NCI-H446 treated with DMSO at 0.1 percent for 48 hours (cell line): ENCODE measurements around the gene PPA1.
"Not testable (repeated sequence)": the region's sequence is repeated elsewhere in the genome, so short reads cannot be mapped to it uniquely, and the experiment has no call there.

Experiments used
- DNase-seq: peaks from one replicate; lab custom pipeline; 2025; lab: John Stamatoyannopoulos, UW

The PPA1 gene

DNA sequence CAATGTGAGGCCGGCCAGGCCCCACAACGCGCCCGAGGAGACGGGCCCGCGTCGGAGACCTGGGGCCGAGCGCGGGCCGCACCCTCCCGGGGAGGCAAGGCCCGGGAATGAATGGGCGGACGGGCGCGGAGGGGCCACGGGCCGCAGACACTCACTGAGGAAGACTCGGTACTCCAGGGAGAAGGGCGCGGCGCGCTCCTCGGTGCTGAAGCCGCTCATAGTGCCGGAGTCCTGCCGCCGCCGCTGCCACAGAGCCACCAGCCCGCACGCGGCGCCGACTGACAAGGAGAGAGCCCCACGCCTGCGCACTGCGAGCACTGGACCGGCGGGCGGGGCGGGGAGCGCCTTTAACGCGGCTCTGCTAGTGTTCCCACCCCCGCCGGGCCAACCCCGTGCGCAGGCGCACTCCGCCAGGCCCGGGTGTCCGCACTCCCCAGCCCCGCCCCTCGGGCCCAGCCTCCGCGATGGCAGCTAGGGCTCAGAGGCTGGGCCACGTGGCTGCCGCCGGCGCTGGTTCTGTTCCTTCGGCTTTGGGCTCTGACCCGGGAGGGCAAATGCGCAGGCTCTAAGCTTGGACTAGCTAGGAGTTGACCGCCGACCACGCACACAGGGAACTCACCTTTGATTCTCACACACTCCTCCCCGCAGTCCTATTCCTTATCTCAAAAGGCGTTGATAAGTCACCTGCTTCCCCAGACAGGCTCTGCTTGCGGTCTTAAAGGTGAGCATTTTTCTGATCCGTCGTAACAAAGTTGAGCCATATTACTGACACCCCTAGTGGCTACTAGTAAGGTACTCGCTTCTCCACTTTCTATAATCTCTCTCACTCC is at the start of gene PPA1:
TSS of gene PPA1 (minus strand) at position 321 of the 830 bp plus-strand sequence. CDS start at position 219, 102 bp downstream.
- DNase-seq, result peak; percentile 82

DNA sequence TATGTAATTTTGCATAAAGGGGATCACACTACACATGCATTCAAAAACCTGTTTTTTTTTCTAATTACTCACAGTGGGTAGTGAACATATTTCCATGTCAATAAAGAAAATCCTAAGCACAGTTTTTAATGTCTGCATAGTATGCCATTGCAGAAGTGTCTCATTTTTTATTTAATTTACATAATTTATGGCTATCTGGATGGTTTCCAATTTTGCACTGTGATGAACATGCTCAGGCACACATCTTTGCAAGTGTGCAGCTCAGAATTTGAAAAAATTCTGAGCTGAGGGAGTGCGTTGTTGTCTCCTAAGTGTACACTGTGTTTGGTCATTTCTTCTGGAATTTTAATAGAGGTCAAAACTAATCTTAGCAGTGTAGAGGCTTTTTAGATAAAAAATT is 48.4 kb upstream of the PPA1 start:
- no peak for DNase-seq

DNA sequence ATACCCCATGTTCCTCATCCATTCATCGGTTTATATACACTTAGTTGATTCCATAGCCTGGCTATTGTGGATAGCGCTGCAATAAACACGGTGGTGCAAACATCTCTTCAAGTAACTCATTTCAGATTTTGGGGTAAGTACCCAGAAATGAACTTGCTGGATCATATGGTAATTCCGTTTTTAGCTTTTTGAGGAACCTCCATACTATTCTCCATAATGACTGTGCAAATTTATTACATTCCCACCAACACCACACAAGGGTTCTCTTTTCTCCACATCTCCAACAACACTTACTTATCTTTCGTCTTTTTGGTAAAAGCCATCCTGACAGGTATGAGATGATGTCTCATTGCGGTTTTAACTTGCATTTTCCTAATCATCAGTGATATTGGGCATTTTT is 46.9 kb upstream of the PPA1 start:
- no peak for DNase-seq

DNA sequence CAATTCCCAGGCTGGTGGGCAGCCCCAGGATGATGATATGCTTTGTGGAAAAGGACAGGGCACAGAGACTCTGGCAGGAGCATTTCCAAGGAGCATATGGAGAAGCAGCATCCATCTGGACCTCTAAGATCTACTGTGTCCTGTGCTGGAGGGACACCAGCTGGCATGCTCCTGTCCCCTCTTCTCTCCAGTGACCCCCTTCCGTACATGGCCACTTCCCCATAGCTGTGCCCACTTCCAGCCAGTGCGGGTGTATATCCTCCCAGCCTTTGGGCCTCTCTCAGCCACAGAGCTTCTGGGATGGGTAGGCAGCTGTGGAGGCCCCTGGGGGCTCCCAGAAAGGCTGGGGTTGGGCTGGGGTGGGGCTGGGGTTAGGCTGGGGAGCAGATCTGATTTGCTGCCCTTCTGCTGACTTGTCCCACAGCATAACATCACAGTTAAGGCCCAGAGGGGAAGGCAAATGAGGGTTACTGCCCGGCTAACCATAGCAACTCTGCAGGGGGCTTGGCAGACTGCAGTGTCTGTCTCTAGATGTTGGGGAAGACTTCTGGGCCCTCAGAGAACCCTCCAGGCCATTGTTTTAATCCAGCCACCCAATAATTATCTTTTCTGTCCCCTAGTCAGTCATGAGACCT is 44.3 kb upstream of the PPA1 start:
- no peak for DNase-seq

DNA sequence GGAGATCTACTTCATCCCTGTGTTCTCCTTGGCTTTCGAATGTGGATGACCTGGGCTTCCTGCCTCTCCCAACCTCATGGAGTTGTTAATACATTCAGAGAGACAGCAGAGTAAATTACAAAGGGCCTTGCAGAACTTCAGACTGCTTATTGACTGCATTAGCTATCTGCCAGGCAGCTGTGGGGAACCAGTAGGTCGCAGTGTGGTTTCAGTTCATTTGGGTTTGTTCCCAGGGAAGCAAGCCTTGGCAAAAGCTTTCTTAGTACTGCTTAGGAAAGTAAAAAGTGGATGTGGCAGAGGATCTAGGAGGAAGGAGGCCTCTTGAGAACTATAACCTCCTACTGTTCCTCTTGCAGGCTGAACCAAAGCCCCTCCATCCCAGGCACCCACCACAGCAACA is 41.4 kb upstream of the PPA1 start:
- no peak for DNase-seq

DNA sequence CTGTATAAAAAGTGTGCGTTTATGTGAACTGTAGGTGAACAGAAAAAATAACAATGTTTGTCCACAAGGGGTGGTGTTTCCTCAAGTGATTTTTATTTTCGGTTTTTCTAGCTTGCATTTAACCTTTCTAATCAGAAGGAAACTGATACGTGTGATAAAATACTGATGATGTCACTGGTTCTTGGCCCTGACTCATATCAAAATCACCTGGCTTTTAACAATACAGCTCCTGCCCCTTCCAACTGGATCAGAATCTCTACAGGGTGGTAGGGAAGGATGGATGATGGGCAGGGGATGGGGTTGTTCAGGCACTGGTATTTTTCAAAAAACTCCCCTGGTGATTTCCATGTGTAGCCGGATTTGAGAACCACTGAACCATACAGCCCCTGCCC is 39.7 kb upstream of the PPA1 start:
- no peak for DNase-seq

DNA sequence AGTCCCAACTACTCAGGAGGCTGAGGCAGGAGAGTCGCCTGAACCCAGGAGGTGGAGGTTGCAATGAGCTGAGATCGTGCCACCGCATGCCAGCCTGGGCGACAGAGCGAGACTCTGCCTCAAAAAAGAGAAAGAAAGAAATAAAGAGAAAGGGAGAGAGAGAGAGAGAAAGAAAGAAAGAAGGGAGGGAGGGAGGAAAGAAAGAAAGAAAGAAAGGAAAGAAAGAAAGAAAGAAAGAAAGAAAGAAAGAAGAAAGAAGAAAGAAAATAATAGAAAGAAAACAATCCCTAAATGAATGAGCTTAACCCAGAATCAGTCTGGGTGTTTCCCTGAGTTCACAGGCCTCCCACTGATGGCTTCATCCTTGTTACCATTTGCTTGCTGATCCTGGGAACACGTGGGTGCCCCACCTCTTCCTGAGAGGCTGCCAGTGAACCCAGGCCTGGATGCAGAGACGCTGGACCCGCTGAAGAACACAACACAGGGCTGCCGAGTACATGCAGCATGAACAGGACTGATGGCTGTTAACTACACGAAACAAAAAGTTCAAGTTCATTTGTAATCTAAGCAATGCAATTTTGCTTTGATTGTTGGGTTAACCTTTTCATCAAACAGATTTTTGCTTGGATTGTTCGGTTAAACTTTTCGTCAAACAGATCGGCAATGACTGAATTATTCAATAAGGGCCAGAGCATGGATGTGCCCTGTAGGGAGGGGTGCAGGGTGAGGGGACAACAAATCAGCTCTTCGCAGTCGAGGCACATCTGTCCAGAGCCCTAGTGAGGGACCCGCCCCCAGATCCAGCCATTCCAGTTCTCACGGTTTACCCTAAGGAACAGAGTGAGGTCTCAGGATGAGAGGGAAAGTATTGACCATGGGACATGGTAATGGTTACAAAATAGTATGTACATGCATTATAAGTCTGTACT is 39.0 kb upstream of the PPA1 start:
- no peak for DNase-seq

DNA sequence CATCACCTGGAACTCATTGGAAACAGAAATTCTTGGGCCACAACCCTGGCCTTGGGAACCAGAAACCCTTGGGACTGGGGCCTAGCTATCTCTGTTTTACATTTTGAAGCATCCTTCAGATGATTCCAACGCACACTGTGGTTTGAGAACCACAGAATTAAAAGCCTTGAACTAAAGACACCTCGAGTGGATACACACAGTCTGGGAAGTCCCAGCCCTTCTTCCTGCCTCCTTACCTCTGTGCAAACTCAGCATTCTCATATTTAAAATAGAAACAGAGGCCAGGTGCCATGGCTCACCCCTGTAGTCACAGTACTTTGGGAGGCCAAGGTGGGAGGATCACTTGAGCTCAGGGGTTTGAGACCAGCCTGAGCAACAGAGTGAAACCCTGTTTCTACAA is 37.7 kb upstream of the PPA1 start:
- DNase-seq, result no peak

DNA sequence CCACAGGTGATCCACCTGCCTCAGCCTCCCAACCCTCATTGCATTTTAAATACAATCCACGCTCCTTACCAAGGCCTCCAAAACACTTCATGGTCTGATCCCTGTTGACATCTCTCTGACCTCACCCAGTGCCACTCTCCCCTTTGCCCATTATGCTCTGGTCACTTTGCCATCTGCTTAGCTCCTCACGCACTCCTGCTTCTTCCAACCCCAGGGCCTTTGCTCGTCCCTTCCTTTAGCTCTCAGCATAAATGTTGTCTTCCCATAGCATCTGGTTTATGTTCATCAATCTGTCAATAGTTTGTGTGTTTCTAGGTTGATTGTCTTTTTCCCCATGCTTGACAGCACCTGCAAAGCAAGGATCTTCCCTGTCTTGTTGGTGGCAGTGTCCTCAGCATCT is 36.5 kb upstream of the PPA1 start:
- no peak for DNase-seq

DNA sequence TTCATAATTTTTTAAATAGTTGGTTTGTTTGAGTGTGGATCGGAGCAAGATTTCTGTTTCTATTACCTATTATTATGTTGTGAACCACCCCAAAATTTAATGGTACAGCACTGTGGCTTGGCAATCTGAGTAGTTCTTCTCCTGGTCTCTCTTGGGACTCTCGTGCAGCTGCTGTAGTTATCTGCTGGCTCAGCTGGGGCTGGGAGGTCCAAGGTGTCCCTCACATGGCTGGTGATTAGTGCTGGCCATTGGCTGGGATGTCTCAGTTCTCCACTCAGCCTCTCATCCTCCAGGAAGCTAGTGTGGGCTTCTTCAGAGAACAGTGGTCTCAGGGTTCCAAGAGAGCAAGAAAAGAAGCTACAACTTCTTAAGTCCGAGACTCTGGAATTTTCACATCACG is 35.1 kb upstream of the PPA1 start:
- no peak for DNase-seq

DNA sequence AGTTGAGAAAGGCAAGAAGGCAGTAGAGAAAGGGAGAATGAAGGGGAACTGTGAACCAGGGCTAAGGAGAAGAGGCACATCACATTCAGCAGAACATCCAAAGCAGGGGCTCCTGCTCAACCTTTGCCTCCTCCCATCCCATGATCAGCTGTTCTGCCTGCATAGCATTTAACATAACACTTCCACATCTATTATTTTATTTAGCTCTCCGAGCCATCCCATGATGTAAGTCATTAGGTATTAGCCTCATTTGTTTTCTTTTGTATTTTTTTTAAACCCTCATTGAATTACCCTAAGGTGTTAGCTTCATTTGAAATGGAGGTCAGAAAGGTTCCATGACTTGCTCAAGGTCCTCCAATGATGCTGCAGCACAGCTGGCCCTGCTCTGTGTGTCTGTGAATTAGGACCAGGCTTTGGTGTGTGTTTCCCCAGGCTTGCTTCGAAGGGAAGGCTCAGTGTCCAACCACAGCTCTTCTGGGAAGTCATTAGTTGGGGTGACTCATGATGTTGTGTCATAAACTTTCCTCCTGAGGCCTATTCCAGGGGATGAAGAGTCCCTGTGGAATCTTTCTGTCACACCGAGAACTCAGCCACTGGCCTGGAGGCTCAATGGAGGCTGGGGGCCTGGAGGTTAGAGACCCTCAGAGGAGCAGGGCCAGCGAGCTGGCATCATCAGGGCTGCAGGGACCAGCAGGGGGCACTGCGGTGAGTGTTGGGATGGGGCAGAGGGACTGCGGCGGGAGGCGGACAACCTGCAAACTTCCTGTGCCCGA is 34.1 kb upstream of the PPA1 start:
- no peak for DNase-seq

DNA sequence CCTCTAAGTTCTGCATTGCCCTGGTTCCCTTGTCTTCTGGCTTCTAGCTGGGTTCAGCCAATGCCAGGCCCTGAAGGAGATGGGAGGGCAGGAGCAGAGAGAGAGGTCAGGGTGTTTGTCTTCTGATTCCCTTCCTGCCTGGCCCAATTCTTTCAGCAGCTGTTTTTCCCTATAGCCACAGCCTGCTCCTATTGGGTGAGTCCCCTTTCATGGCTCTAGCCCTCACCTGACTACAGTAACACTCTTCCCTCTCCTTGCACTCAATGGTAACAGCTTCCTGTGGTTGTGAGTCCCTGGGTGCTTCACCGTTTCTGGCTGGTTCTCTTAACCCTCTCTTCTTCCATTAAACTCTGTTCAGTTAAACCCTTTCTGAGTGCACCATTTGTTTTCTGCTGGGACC is 33.5 kb upstream of the PPA1 start:
- DNase-seq, result no peak

DNA sequence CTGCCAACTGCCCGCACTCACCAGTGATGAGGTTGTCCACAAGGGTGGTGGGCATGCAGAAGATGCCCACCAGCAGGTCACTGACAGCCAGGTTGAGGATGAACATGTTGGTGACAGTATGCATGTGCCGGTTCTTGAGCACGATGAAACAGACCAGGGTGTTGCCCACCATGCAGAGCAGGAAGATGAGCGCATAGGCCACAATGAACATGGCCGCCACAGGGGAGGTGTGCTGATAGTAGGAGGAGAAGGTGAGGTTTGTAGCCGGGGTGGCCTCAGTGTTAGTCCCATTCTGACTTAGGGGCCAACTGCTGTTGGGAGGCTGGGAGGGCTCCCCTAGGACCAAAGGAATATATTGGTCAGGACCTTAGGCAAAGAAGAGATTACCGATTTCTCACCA is 32.8 kb upstream of the PPA1 start:
- no peak for DNase-seq

DNA sequence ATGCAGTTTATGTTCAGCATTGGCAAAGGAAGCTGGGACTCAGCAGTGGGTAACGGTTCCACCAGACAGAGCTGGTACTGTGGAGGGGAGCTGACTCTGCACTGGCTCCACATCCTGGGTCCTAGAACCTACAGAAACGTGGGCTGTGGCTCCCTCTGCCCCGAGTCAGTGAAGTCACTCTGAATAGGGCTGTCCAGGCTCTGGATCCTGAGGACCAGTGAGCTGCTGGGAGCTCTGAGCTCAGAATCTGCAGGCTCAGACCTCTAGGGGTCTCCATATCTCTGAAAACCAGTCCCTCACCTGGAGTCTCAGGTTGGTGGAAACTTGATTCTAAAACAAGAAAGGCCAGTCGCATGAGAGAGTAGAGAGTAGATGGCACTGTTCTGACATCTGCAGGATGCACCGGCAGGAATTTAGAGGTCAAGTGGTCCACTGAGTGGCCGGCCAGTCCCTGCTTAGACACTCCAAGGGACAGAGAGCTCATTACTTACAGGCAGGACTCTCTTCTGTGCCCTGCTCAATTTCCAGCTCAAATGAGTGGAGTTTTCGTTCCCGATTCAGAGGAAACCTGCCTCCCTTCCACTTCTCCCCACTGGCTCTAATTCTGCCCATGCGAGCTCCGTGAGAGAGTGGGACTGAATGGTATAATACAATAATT is 31.9 kb upstream of the PPA1 start:
- DNase-seq, result no peak

DNA sequence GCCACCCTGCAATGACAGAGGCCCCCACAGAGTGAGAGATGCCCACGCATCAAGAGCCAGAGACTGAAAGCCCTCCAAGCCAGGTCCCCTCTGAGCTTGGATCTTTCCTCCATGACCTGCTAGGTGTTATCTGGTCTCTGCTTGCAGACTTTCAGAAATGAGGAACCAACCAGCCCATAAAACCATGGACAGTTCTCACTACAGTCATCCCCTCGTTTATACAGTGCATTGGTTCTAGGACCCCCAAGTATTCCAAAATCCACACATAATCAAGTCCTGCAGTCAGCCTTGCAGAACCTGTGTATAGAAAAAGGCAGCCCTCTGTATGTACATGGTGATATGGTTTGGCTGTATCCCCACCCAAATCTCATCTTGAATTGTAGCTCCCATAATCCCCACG is 27.5 kb upstream of the PPA1 start:
- DNase-seq, result no peak

DNA sequence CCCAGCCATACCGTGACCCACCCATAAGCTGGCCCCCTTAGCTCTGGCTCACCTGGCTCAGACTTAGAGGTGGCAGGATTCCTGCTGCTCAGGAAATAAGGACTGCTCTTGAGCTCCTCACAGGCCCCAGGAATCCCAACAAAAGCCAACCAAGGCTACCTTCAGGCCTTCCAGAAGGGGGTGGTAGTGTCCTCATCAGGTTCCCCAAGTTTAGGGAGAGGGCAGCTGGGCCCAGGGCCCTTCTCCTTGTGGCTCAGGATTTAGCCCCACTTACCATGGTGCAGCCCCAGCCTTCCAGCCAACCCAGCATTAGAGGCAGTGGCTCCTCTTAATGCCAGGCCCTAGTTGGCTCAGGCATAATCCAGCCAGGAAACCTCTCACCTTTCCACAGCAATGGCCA is 27.0 kb upstream of the PPA1 start:
- DNase-seq, result no peak

DNA sequence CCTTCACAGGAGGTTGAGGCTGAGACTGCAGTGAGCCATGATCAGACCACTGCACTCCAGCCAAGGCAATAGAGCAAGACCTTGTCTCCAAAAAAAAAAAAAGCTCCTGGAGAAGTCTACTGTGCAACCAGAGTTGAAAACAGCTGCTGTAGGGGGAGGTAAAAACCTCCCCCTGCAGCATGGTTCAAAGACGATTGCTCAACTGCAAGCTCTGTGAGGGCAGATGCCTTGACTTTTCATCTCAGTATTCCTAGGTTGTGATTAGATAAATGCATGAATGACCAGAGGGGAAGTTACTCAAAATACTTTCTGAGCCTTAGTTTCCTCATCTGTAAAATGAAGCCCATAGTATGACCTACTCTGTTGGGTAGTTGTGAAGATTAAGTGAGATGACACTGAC is 25.0 kb upstream of the PPA1 start:
- no peak for DNase-seq

DNA sequence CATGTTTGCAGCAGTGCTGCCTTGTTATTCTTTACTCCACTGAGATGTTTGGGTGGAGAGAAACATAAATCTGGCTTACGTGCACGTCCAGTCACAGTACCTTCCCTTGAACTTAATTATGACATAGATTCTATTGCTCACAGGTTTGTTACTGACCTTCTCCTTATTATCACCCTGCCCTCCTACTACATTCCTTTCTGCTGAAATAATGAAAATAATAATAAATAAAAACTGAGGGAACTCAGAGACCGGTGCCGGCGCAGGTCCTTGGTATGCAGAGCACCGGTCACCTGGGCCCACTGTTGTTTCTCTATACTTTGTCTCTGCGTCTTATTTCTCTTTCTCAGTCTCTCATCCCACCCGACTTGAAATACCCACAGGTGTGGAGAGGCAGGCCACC is 24.6 kb upstream of the PPA1 start:
- DNase-seq, result not testable (repeated sequence)

DNA sequence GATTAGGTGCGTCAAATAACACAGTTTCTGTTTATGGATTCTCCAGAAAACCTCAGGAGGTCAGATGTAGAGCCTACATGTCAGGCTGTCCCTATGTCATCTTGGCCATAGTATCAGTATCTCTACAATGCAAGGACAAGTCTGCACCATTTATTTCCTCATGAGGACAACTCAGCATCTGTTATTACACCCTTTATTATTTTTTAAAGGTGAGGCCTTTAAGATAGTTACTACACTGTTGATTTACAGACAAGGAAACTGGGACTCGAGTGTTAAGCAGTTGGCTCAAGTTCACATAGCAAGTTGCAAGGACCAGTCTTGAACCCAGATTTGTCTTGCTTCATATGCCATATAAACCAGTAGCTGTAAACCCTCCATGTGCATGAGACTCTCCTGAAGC is 23.2 kb upstream of the PPA1 start:
- DNase-seq, result no peak

DNA sequence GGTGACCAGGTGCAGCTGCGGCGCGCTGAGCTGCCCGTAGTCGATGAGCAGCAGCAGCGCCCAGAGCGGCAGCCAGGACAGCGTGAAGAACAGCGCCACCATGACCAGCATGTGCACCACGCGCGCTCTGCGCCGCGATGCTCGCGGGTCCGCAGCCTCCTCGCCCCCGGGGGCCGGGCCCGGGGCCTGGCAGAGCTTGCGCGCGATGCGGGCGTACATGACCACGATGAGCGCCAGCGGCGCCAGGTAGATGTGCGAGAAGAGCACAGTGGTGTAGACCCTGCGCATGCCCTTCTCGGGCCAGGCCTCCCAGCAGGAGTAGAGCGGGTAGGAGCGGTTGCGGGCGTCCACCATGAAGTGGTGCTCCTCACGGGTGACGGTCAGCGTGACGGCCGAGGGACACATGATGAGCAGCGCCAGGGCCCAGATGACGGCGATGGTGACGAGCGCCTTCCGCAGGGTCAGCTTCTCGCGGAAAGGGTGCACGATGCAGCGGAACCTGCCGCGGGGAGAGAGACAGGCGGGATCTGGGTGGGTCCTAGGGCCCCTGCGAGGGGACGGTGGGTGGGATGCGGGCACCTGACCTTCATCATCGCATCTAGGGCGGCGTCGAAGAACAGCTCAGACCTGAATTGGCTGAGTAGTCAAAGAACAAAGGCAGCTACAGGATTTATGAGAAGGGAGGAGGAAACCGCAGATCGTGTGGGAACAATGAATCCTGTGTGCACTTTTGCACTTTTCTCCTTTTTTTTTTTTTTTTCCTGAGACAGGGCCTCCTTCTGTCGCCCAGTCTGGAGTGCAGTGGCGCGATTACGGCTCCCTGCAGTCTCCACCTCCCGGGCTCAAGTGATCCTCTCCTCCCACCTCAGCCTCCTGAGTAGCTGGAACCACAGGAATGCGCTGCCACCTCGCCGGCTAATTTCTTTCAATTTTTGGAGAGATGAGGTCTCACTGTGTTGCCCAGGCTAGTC is 22.4 kb upstream of the PPA1 start:
- DNase-seq, result no peak
